ENCODE results near the gene PLB1. TPM values are rescaled to one million over a fixed set of nuclear protein-coding genes. Genes with fewer than 3 reads are reported as not detected.

The PLB1 gene
- polyA plus RNA-seq, 1 donor from 2014 or later = 2.8 TPM

GRCh38 chr2:28516430-28516829, 20.6 kb downstream of the PLB1 start:
- H3K9me2 ChIP-seq (ENCODE audit: insufficient read depth, low read length) = no peaks in the 10 kb centered on the region
- no peaks in the 10 kb centered on the region for H3K79me2 ChIP-seq (replicated peaks; ENCODE audit: insufficient read depth, low read length)
- no peak overlapping the region for H3K4me2 ChIP-seq (ENCODE audit: low read length)
- H3K9me3 ChIP-seq (ENCODE audit: low read length) = no peaks in the 10 kb centered on the region
- no peaks in the 10 kb centered on the region for H4K20me1 ChIP-seq (ENCODE audit: insufficient read depth)
- no peaks in the 10 kb centered on the region for H3K27me3 ChIP-seq (ENCODE audit: insufficient read depth, low read depth, low read length)
- H3K36me3 ChIP-seq (ENCODE audit: insufficient read depth, low read length) = no peaks in the 10 kb centered on the region
- no peak overlapping the region for H3K27ac ChIP-seq (ENCODE audit: low read length)
- H3K9ac ChIP-seq (ENCODE audit: low read length) = no peak overlapping the region
- H3F3A ChIP-seq (ENCODE audit: insufficient read depth, low read length, poor library complexity, severe bottlenecking) = no peaks in the 10 kb centered on the region
- no peak overlapping the region for H3K4me3 ChIP-seq (ENCODE audit: low read length)
- TF ChIP-seq TAF1 (IDR thresholded peaks at IDR 0.05; ENCODE audit: low read depth) (no peak), POLR2AphosphoS5 (IDR thresholded peaks at IDR 0.05) (no peak), SMC3 (conservative IDR thresholded peaks at IDR 0.05; ENCODE audit: poor library complexity) (no peak), EZH2 (IDR thresholded peaks at IDR 0.05; ENCODE audit: borderline replicate concordance, insufficient read depth, low read length, poor library complexity, severe bottlenecking) (no peak), EP300 (conservative IDR thresholded peaks at IDR 0.05; ENCODE audit: poor library complexity, severe bottlenecking) (no peak), RAD21 (conservative IDR thresholded peaks at IDR 0.05) (no peak), CTCF (IDR thresholded peaks at IDR 0.05; ENCODE audit: poor library complexity, severe bottlenecking) (no peak), REST (IDR thresholded peaks at IDR 0.05; ENCODE audit: borderline replicate concordance) (no peak), MXI1 (conservative IDR thresholded peaks at IDR 0.05; ENCODE audit: poor library complexity, severe bottlenecking) (no peak)
- no peak overlapping the region for H2AFZ ChIP-seq (ENCODE audit: low read depth, low read length)

- Histone ChIP-seq H3K79me2 (replicated peaks; ENCODE audit: insufficient read depth, low read length) (no peaks in the 10 kb centered on the region), H3K4me2 (ENCODE audit: low read length) (no peak overlapping the region), H3K9me2 (ENCODE audit: insufficient read depth, low read length) (no peaks in the 10 kb centered on the region), H2AFZ (ENCODE audit: low read depth, low read length) (no peak overlapping the region), H3F3A (ENCODE audit: insufficient read depth, low read length, poor library complexity, severe bottlenecking) (no peaks in the 10 kb centered on the region), H3K9ac (ENCODE audit: low read length) (no peak overlapping the region), H3K36me3 (ENCODE audit: insufficient read depth, low read length) (no peaks in the 10 kb centered on the region), H3K27me3 (ENCODE audit: insufficient read depth, low read depth, low read length) (no peaks in the 10 kb centered on the region), H3K9me3 (ENCODE audit: low read length) (no peaks in the 10 kb centered on the region), H3K4me3 (ENCODE audit: low read length) (no peak overlapping the region), H4K20me1 (ENCODE audit: insufficient read depth) (no peaks in the 10 kb centered on the region), H3K27ac (ENCODE audit: low read length) (no peak overlapping the region)
- TF ChIP-seq POLR2AphosphoS5 (IDR thresholded peaks at IDR 0.05) (no peak), RAD21 (conservative IDR thresholded peaks at IDR 0.05) (no peak), EZH2 (IDR thresholded peaks at IDR 0.05; ENCODE audit: borderline replicate concordance, insufficient read depth, low read length, poor library complexity, severe bottlenecking) (no peak), TAF1 (IDR thresholded peaks at IDR 0.05; ENCODE audit: low read depth) (no peak), MXI1 (conservative IDR thresholded peaks at IDR 0.05; ENCODE audit: poor library complexity, severe bottlenecking) (no peak)
These were observed 21.1 kb downstream of the PLB1 start for GRCh38 chr2:28516950-28517349.

Measured in neural cell (in vitro differentiated cells).